ENCODE results near the gene KBTBD13. TPM values are rescaled to one million over a fixed set of nuclear protein-coding genes. Genes with fewer than 3 reads are reported as not detected.

KBTBD13 gene
- total and polyA plus RNA-seq, 4 donors = 0.04 to 0.23 (median 0.18) TPM

DNA sequence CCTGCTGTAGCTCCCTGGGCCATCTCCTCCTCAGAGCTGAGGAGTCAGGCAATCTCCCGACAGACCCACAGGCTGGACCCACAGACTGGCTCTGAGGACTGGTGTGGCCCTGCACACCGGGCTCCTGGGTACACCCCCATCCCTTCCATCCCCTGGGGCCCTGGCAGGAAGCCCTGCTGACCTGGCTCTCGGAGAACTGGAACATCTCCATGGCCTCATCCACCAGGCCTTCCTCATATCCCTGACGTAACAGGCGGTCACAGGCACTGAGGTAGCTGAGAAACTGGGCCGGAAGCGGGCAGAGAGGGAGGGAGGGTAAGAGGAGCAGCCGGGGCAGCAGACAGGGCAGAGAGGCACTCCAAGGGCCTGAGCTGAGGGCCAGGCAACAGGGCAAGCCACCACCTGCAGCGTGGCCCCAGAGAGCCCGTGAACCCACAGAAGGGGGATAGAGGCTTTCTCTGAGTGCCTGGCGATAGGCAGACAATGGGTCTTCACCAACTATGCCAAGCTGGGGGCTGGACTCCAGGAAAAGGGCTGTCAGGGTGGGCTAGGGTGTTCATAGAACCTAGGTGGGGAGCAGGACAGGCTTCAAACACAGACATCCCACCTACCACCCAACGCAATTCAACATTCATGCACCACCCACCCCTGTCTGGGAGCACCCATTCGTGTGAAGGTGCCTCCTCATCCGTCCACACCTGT lies 17.9 kb downstream of the KBTBD13 start:
- no peak overlapping the region for H3K9ac ChIP-seq (ENCODE audit: insufficient read depth in 1 of 2, low read length in 2 of 2)
- ATAC-seq (ENCODE audit: insufficient read depth, low FRiP score) = no peak
- peaks cover 0 to 17% (median 8%) of the 10 kb centered on the region in 4 donors for H3K36me3 ChIP-seq (ENCODE audit: control insufficient read depth in 4 of 4, insufficient read depth in 4 of 4, low read length in 4 of 4)
- H3K27ac ChIP-seq (ENCODE audit: low read depth in 1 of 2, low read length in 1 of 2) = no peak overlapping the region
- H3K4me3 ChIP-seq = no peak overlapping the region
- no peaks in the 10 kb centered on the region for H3K27me3 ChIP-seq (ENCODE audit: control insufficient read depth in 3 of 3, insufficient read depth in 3 of 3, low read length in 2 of 3)
- TF ChIP-seq, protein P1, sequence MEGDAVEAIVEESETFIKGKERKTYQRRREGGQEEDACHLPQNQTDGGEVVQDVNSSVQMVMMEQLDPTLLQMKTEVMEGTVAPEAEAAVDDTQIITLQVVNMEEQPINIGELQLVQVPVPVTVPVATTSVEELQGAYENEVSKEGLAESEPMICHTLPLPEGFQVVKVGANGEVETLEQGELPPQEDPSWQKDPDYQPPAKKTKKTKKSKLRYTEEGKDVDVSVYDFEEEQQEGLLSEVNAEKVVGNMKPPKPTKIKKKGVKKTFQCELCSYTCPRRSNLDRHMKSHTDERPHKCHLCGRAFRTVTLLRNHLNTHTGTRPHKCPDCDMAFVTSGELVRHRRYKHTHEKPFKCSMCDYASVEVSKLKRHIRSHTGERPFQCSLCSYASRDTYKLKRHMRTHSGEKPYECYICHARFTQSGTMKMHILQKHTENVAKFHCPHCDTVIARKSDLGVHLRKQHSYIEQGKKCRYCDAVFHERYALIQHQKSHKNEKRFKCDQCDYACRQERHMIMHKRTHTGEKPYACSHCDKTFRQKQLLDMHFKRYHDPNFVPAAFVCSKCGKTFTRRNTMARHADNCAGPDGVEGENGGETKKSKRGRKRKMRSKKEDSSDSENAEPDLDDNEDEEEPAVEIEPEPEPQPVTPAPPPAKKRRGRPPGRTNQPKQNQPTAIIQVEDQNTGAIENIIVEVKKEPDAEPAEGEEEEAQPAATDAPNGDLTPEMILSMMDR (IDR thresholded peaks at IDR 0.05; ENCODE audit: control extremely low read depth, extremely low read depth) = no peak
- WGBS, 2 donors = 80 to 87% methylated on average over 14 of the region's 14 CpGs
- DNase-seq = no peak
- no peaks in the 10 kb centered on the region for H3K9me3 ChIP-seq (ENCODE audit: control insufficient read depth in 4 of 4, insufficient read depth in 3 of 4, low read length in 3 of 4)
- H3K4me1 ChIP-seq (ENCODE audit: control insufficient read depth in 5 of 5, insufficient read depth in 5 of 5, low read length in 5 of 5) = peaks cover 0 to 46% (median 15%) of the 10 kb centered on the region in 5 donors

DNA sequence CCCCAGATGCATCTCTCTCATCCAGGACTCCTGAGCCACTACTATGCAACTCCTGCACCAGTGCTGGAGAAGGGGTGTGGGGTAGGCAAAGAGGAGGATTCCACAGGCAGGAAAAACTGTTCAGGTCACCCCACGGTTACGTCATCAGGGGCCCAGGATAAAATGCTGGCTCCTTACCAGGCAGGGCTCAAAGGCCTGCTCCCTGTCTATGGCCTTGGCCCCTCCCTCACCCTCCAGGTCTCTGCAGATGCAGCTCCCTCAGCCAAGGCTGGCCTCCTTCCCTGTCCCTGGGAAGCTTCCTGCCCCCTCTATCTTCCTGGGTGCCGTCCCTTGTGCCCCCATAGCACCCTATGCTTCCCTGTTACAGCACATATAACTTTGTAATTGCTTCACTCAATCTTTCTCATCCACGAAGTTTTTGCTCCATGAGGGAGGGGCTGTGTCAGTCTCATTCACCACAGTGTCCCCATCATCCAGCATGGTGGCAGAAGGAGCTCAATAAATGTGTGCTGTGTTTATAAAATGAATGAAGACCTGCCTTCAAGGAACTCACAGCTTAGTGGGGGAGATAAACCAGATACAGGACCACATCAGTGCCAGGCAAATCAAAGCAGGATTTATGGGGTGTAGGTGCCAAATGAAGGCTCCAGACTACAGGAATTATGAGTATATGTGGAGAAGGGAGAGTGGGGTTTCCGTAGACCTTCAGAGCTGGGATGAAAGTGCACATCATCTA lies 18.6 kb downstream of the KBTBD13 start:
- Histone ChIP-seq H3K9me3 (ENCODE audit: control insufficient read depth in 4 of 4, insufficient read depth in 3 of 4, low read length in 3 of 4) (no peaks in the 10 kb centered on the region), H3K36me3 (ENCODE audit: control insufficient read depth in 4 of 4, insufficient read depth in 4 of 4, low read length in 4 of 4) (peaks cover 0 to 20% (median 10%) of the 10 kb centered on the region in 4 donors), H3K27me3 (ENCODE audit: control insufficient read depth in 3 of 3, insufficient read depth in 3 of 3, low read length in 2 of 3) (no peaks in the 10 kb centered on the region), H3K9ac (ENCODE audit: insufficient read depth in 1 of 2, low read length in 2 of 2) (no peak overlapping the region), H3K27ac (ENCODE audit: low read depth in 1 of 2, low read length in 1 of 2) (no peak overlapping the region), H3K4me3 (no peak overlapping the region), H3K4me1 (ENCODE audit: control insufficient read depth in 5 of 5, insufficient read depth in 5 of 5, low read length in 5 of 5) (peaks cover 0 to 39% (median 14%) of the 10 kb centered on the region in 5 donors)
- TF ChIP-seq, protein P1 (IDR thresholded peaks at IDR 0.05; ENCODE audit: control extremely low read depth, extremely low read depth) = no peak
- ATAC-seq (ENCODE audit: insufficient read depth, low FRiP score) (no peak), DNase-seq (no peak)
- WGBS, 2 donors = 60 to 67% methylated on average over 5 of the region's 5 CpGs

DNA sequence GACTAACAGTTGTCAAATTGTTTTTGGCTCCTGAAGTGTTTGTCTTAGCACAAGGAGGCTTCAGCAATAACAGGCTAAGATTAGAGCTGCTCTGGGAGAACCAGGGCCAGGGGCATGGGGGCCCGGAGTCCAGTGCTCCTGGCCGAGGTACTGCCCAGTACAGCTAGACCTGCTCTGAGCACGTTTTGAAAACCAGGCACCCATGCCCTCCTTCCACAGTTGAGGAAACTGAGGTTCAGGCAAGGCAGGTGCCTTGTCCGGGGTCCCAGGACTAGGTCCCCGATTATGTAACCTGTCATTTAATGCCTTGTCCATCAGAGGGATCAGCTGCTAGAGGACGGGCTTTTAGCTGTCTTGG lies 19.2 kb downstream of the KBTBD13 start:
- Histone ChIP-seq H3K9ac (ENCODE audit: insufficient read depth in 1 of 2, low read length in 2 of 2) (no peak overlapping the region), H3K27ac (ENCODE audit: low read depth in 1 of 2, low read length in 1 of 2) (no peak overlapping the region), H3K9me3 (ENCODE audit: control insufficient read depth in 4 of 4, insufficient read depth in 3 of 4, low read length in 3 of 4) (no peaks in the 10 kb centered on the region), H3K4me3 (no peak overlapping the region), H3K27me3 (ENCODE audit: control insufficient read depth in 3 of 3, insufficient read depth in 3 of 3, low read length in 2 of 3) (no peaks in the 10 kb centered on the region), H3K36me3 (ENCODE audit: control insufficient read depth in 4 of 4, insufficient read depth in 4 of 4, low read length in 4 of 4) (peaks cover 0 to 22% (median 15%) of the 10 kb centered on the region in 4 donors), H3K4me1 (ENCODE audit: control insufficient read depth in 5 of 5, insufficient read depth in 5 of 5, low read length in 5 of 5) (peaks cover 0 to 33% (median 14%) of the 10 kb centered on the region in 5 donors)
- WGBS, 2 donors = 86 to 88% methylated on average over 6 of the region's 6 CpGs
- ATAC-seq (ENCODE audit: insufficient read depth, low FRiP score) (no peak), DNase-seq (no peak)
- TF ChIP-seq, protein P1 (IDR thresholded peaks at IDR 0.05; ENCODE audit: control extremely low read depth, extremely low read depth) = no peak

Data from lung (tissue), 12 donors.